K562 (cell line): Measurements from ENCODE around the gene SPATS2L. TPM values are rescaled to one million over a fixed set of nuclear protein-coding genes. Genes with fewer than 3 reads are reported as not detected.

Experiments
- ATAC-seq: fragments of 200-7000 bp; cut with Tn5 transposase; 3 replicates; pipeline ENCODE4 v1.9.1; 2020; ENCODE audit warnings: moderate library complexity
- BruUV-seq: library from RNA; stranded (reverse); fragments of 400-500 nt; replicated peaks from 2 replicates; lab custom pipeline; 2021; lab: Mats Ljungman, UMichigan
- CTCF ChIA-PET: fragments of 300-600 bp; formaldehyde crosslinking; extraction: SDS; loops from one replicate; lab custom pipeline; 2021; ENCODE audit warnings: low intra/inter-chr PET ratio; lab: Yijun Ruan, JAX
- POLR2A ChIA-PET: fragments of 300-600, 350-650 bp; sonication (Branson Sonifier 250); formaldehyde crosslinking; extraction: SDS; loops from one replicate; lab custom pipeline; 2021; ENCODE audit warnings: antibody characterized with exemption, inconsistent platforms; lab: Yijun Ruan, JAX
- DNase-seq, 4 experiments: peaks; one replicate each; pipeline versions ENCODE4 v3.0.0 to v3.0.0-alpha.2; 2011 to 2018; ENCODE audit warnings: low spot score in 3 of 4, mixed read lengths in 3 of 4; ENCODE audit errors: extremely low read depth in 1 of 4
- FAIRE-seq: peaks from 2 replicates; lab custom pipeline; 2011; peaks lifted over from hg19 to GRCh38; lab: Jason Lieb, UNC
- H2AFZ ChIP-seq: 2 replicates; pipeline ENCODE4 v1.6.0; 2011; ENCODE audit warnings: low read depth, low read length, control low read depth, inconsistent platforms
- H3K27ac ChIP-seq: fragments of 200-600 bp; 3 replicates; pipeline ENCODE4 v1.8.0; 2011; ENCODE audit warnings: low read depth, mild to moderate bottlenecking, control low read depth, inconsistent platforms, low read length, moderate library complexity, mixed read lengths; ENCODE audit errors: extremely low read depth
- H3K27me3 ChIP-seq, 2 experiments: fragments of 300-600 bp in 1 of 2; 2 replicates in 1 of 2; 3 replicates in 1 of 2; pipeline versions ENCODE4 v1.6.0 to v1.8.0; 2011; ENCODE audit warnings: inconsistent platforms in 2 of 2, low read length in 2 of 2, mild to moderate bottlenecking in 1 of 2, mixed read lengths in 1 of 2, moderate library complexity in 1 of 2; ENCODE audit not compliant: control insufficient read depth in 2 of 2, insufficient read depth in 2 of 2
- H3K36me3 ChIP-seq: fragments of 300-600 bp; 3 replicates; pipeline ENCODE4 v1.8.0; 2011; ENCODE audit warnings: mild to moderate bottlenecking, low read length, inconsistent platforms; ENCODE audit not compliant: control insufficient read depth, insufficient read depth
- H3K4me1 ChIP-seq, 2 experiments: fragments of 200-600 bp in 1 of 2; replicated peaks in 1 of 2; 2 replicates in 1 of 2; 3 replicates in 1 of 2; pipeline versions ENCODE4 v1.5.1 to v1.8.0; 2011; ENCODE audit warnings: inconsistent platforms in 2 of 2, low read length in 2 of 2, mild to moderate bottlenecking in 1 of 2, mixed read lengths in 1 of 2, moderate library complexity in 1 of 2; ENCODE audit not compliant: control insufficient read depth in 2 of 2, insufficient read depth in 2 of 2
- H3K4me2 ChIP-seq: 2 replicates; pipeline ENCODE4 v1.6.1; 2011; ENCODE audit warnings: low read length, control low read depth, inconsistent platforms, mixed read lengths; ENCODE audit not compliant: insufficient read depth
- H3K4me3 ChIP-seq: fragments of 200-600 bp; sonication (generic), shearing (Covaris generic); 2 replicates; pipeline ENCODE4 v1.5.1; 2016; ENCODE audit warnings: control low read depth, inconsistent platforms
- H3K79me2 ChIP-seq: fragments of 200-600 bp; 3 replicates; pipeline ENCODE4 v1.8.0; 2011; ENCODE audit warnings: low read length, inconsistent platforms; ENCODE audit not compliant: control insufficient read depth, insufficient read depth
- H3K9ac ChIP-seq, 2 experiments: 2 replicates each; pipeline versions ENCODE4 v1.6.0 to v1.6.1; 2011; ENCODE audit warnings: low read depth in 2 of 2, low read length in 2 of 2, control low read depth in 1 of 2, inconsistent platforms in 1 of 2, mild to moderate bottlenecking in 1 of 2, mixed read lengths in 1 of 2; ENCODE audit not compliant: insufficient read depth in 1 of 2
- H3K9me1 ChIP-seq: one replicate; pipeline ENCODE4 v1.6.0; 2011; ENCODE audit warnings: inconsistent platforms, mild to moderate bottlenecking, low read length, moderate library complexity; ENCODE audit not compliant: control insufficient read depth, insufficient read depth
- H3K9me3 ChIP-seq: replicated peaks from 2 replicates; pipeline ENCODE4 v1.5.1; 2011; ENCODE audit warnings: low read depth, low read length, inconsistent platforms; ENCODE audit not compliant: control insufficient read depth, insufficient read depth
- H4K20me1 ChIP-seq: replicated peaks from 2 replicates; pipeline ENCODE4 v1.6.1; 2011; ENCODE audit warnings: low read length, inconsistent platforms, mixed read lengths; ENCODE audit not compliant: control insufficient read depth, insufficient read depth
- BACH1 ChIP-seq: fragments of 200-800 bp; sonication (Bioruptor generic); IDR thresholded peaks from 2 replicates; pipeline ENCODE4 v1.6.1; 2016; ENCODE audit warnings: missing genetic modification characterization, missing compliant biosample characterization
- CHD4 ChIP-seq: fragments of 200-600 bp; sonication (generic); IDR thresholded peaks from 3 replicates; pipeline ENCODE4 v1.6.1; 2012; ENCODE audit warnings: low read depth, mild to moderate bottlenecking, mixed read lengths, low read length, inconsistent platforms; ENCODE audit not compliant: insufficient read depth, insufficient replicate concordance, poor library complexity, severe bottlenecking
- MTF1 ChIP-seq: fragments of 250-450 bp; sonication (Bioruptor Pico); IDR thresholded peaks from 2 replicates; pipeline ENCODE4 v1.9.0; 2021; ENCODE audit warnings: moderate library complexity, mild to moderate bottlenecking, inconsistent platforms, borderline replicate concordance
- NFATC3 ChIP-seq: fragments of 450-650 bp; IDR thresholded peaks from 2 replicates; pipeline ENCODE4 v1.6.1; 2017; ENCODE audit warnings: mild to moderate bottlenecking
- SP2 ChIP-seq: IDR thresholded peaks from 2 replicates; pipeline ENCODE4 v1.6.1; 2011; ENCODE audit warnings: mild to moderate bottlenecking, low read depth, low read length, moderate library complexity; ENCODE audit not compliant: poor library complexity, severe bottlenecking; ENCODE audit errors: extremely low read depth
- SRSF7 ChIP-seq: fragments of 200-400 bp; formaldehyde crosslinking; optimal IDR thresholded peaks from 2 replicates; pipeline ENCODE3; 2017; ENCODE audit warnings: mild to moderate bottlenecking, low read depth, low read length
- ZNF165 ChIP-seq: fragments of 250-450 bp; sonication (Bioruptor Pico); IDR thresholded peaks from 2 replicates; pipeline ENCODE4 v1.4.0; 2020; ENCODE audit warnings: borderline replicate concordance
- ZNF507 ChIP-seq: conservative IDR thresholded peaks from 2 replicates; pipeline ENCODE4 v1.6.1; 2017; ENCODE audit warnings: missing genetic modification characterization, missing compliant biosample characterization
- WGBS: fragments of 100-300 bp; shearing (Covaris generic); methylation state at CpG from one replicate; pipeline ENCODE4 v1.1.6; 2016; ENCODE audit warnings: low coverage, mixed read lengths; ENCODE audit not compliant: insufficient coverage; ENCODE audit errors: missing lambda C conversion rate; 5-methylcytosine and 5-hydroxymethylcytosine counted together
- in situ Hi-C: fragments of 300-500 bp; cut with MboI; formaldehyde crosslinking; loops from 4 replicates; pipeline ENCODE4 v1.15.0; 2018; ENCODE audit warnings: inconsistent platforms, mixed read lengths
- intact Hi-C: fragments of 100-400 bp; cut with micrococcal nuclease; formaldehyde crosslinking; loops from 2 replicates; pipeline ENCODE4 v1.14.2; 2022
- polyA plus RNA-seq, 8 experiments: library from polyadenylated mRNA; depleted of rRNA in 4 of 8; stranded (reverse) in 5 of 8; unstranded in 3 of 8; fragments of >200 nt; fragmentation: Nextera tagmentation in 2 of 8; fragmentation: Illumina TruSeq in 1 of 8; extraction: Ambion mirVana in 2 of 8; extraction: Trizol in 1 of 8; gene quantifications; 2 replicates each; pipeline versions ENCODE4 v1.2.1 to v1.2.3, GENCODE V29; 2011 to 2014; ENCODE audit warnings: inconsistent platforms in 1 of 8, missing spikeins in 1 of 8
- total RNA-seq, 7 experiments: library from RNA; depleted of rRNA in 6 of 7; stranded (reverse); fragments of >200 nt in 6 of 7; fragmentation: Illumina TruSeq in 2 of 7; extraction: Trizol in 2 of 7; gene quantifications; 2 replicates each; pipeline versions ENCODE4 v1.2.1 to v1.2.3, GENCODE V29; 2011 to 2021; ENCODE audit warnings: low replicate concordance in 1 of 7
- TF ChIP-seq, protein P1 (sequence below): fragments of 450-650 bp; IDR thresholded peaks from 2 replicates; pipeline ENCODE4 v1.6.1; 2016; ENCODE audit warnings: antibody characterized with exemption
- TF ChIP-seq, protein P2 (sequence below): fragments of 450-650 bp; formaldehyde crosslinking; IDR thresholded peaks from 2 replicates; pipeline ENCODE4 v1.4.0; 2022; ENCODE audit warnings: missing genetic modification characterization
- TF ChIP-seq, protein P3 (sequence below): fragments of 450-650 bp; formaldehyde crosslinking; IDR thresholded peaks from 2 replicates; pipeline ENCODE4 v1.4.0; 2022; ENCODE audit warnings: missing genetic modification characterization

The SPATS2L gene
- total and polyA plus RNA-seq, 9 of the 15 experiments (the other 6 are each of a cell fraction or from before 2014, with no cell fraction given): 11.3 to 41.5 (median 24.9) TPM

DNA sequence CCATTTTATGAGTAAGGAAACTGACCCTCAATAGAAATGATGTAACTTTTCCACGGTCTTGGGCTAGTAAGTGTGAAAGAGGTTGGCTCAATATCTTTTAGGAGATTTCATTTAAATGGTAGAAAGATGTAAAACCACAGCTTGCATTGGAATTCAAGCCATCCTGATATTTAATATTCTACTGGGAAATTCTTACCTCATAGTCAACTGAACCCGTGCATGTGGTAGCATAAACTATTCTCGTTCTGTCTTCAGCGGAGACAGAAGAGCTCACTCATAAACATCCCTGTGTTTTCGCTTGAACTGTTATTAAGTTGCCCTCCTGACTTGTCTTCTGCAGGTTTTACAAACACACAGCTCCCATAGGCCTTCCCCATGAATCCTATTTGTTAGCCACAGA is 8.5 kb upstream of the SPATS2L start:
- CTCF ChIA-PET: no interaction called here
- POLR2A ChIA-PET: no interaction called here
- BruUV-seq: no TSS peak

More for the DNA sequence above, 8.5 kb upstream of the SPATS2L start:
- Histone ChIP-seq H3K9ac (no peak overlapping the region), H3K36me3 (no peaks in the 10 kb centered on the region), H2AFZ (no peak overlapping the region), H3K27ac (no peak overlapping the region), H3K9me3 (no peaks in the 10 kb centered on the region), H3K4me3 (no peak overlapping the region), H3K4me1 (peaks cover 0 to 11% of the 10 kb centered on the region in 2 experiments; a peak in 1 of 5 replicates), H3K79me2 (no peaks in the 10 kb centered on the region), H3K4me2 (no peak overlapping the region), H3K27me3 (no peaks in the 10 kb centered on the region), H3K9me1 (no peaks in the 10 kb centered on the region), H4K20me1 (no peaks in the 10 kb centered on the region)
- DNase-seq (no peak), FAIRE-seq (no peak), ATAC-seq (no peak)
- intact Hi-C loops: no loop called here
- WGBS: 23% methylated on average over 5 of the region's 5 CpGs
- TF ChIP-seq, protein P1, sequence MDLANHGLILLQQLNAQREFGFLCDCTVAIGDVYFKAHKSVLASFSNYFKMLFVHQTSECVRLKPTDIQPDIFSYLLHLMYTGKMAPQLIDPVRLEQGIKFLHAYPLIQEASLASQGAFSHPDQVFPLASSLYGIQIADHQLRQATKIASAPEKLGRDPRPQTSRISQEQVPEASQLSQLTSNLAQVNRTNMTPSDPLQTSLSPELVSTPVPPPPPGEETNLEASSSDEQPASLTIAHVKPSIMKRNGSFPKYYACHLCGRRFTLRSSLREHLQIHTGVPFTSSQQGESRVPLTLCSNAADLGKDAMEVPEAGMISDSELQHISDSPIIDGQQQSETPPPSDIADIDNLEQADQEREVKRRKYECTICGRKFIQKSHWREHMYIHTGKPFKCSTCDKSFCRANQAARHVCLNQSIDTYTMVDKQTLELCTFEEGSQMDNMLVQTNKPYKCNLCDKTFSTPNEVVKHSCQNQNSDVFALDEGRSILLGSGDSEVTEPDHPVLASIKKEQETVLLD: no peak
- TF ChIP-seq SRSF7 (no peak), MTF1 (CRISPR knock-in tag) (no peak), BACH1 (no peak), SP2 (no peak), ZNF507 (no peak), CHD4 (no peak), ZNF165 (CRISPR knock-in tag) (no peak), NFATC3 (no peak)
- TF ChIP-seq, protein P2, sequence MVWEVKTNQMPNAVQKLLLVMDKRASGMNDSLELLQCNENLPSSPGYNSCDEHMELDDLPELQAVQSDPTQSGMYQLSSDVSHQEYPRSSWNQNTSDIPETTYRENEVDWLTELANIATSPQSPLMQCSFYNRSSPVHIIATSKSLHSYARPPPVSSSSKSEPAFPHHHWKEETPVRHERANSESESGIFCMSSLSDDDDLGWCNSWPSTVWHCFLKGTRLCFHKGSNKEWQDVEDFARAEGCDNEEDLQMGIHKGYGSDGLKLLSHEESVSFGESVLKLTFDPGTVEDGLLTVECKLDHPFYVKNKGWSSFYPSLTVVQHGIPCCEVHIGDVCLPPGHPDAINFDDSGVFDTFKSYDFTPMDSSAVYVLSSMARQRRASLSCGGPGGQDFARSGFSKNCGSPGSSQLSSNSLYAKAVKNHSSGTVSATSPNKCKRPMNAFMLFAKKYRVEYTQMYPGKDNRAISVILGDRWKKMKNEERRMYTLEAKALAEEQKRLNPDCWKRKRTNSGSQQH: no peak
- TF ChIP-seq, protein P3, sequence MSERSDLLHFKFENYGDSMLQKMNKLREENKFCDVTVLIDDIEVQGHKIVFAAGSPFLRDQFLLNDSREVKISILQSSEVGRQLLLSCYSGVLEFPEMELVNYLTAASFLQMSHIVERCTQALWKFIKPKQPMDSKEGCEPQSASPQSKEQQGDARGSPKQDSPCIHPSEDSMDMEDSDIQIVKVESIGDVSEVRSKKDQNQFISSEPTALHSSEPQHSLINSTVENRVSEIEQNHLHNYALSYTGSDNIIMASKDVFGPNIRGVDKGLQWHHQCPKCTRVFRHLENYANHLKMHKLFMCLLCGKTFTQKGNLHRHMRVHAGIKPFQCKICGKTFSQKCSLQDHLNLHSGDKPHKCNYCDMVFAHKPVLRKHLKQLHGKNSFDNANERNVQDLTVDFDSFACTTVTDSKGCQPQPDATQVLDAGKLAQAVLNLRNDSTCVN: no peak
- in situ Hi-C loops: no loop called here
